Keratinocyte (primary cell): ENCODE data around the gene SPRING1. TPM values are rescaled to one million over a fixed set of nuclear protein-coding genes. Genes with fewer than 3 reads are reported as not detected.

Experiments
- DNase-seq: peaks from one replicate; pipeline ENCODE4 v3.0.0-alpha.2; 2011; ENCODE audit warnings: low read depth, missing footprints, low spot score
- FAIRE-seq: peaks from 2 replicates; lab custom pipeline; 2011; peaks lifted over from hg19 to GRCh38; lab: Jason Lieb, UNC
- H2AFZ ChIP-seq: 2 replicates; pipeline ENCODE4 v1.6.0; 2012; ENCODE audit warnings: low read length, control low read depth, inconsistent platforms; ENCODE audit not compliant: control insufficient read depth
- H3K27ac ChIP-seq: 2 replicates; pipeline ENCODE4 v1.5.1; 2011; ENCODE audit warnings: low read length; ENCODE audit not compliant: control insufficient read depth, insufficient read depth
- H3K27me3 ChIP-seq: 3 replicates; pipeline ENCODE4 v1.6.0; 2011; ENCODE audit warnings: low read length; ENCODE audit not compliant: control insufficient read depth, insufficient read depth; ENCODE audit errors: extremely low read depth
- H3K36me3 ChIP-seq, 2 experiments: 2 replicates in 1 of 2; 3 replicates in 1 of 2; pipeline ENCODE4 v1.5.1; 2011; ENCODE audit warnings: low read length in 2 of 2, mild to moderate bottlenecking in 1 of 2; ENCODE audit not compliant: control insufficient read depth in 2 of 2, insufficient read depth in 2 of 2; ENCODE audit errors: extremely low read depth in 1 of 2
- H3K4me1 ChIP-seq: 3 replicates; pipeline ENCODE4 v1.5.1; 2011; ENCODE audit warnings: low read length; ENCODE audit not compliant: control insufficient read depth, insufficient read depth; ENCODE audit errors: extremely low read depth
- H3K4me2 ChIP-seq: 3 replicates; pipeline ENCODE4 v1.6.0; 2011; ENCODE audit warnings: low read depth, low read length; ENCODE audit not compliant: control insufficient read depth, insufficient read depth; ENCODE audit errors: extremely low read depth
- H3K4me3 ChIP-seq, 3 experiments: fragments of 200-600 bp in 1 of 3; sonication (generic) in 1 of 3; 2 replicates in 2 of 3; 3 replicates in 1 of 3; pipeline ENCODE4 v1.5.1; 2011 to 2016; ENCODE audit warnings: low read length in 3 of 3, mild to moderate bottlenecking in 3 of 3, control low read depth in 2 of 3, inconsistent platforms in 1 of 3, low read depth in 1 of 3, mixed read lengths in 1 of 3, mixed run types in 1 of 3, moderate library complexity in 1 of 3; ENCODE audit not compliant: control insufficient read depth in 2 of 3, insufficient read depth in 2 of 3; ENCODE audit errors: extremely low read depth in 1 of 3
- H3K79me2 ChIP-seq: 2 replicates; pipeline ENCODE4 v1.6.0; 2012; ENCODE audit warnings: low read length; ENCODE audit not compliant: control insufficient read depth, insufficient read depth
- H3K9ac ChIP-seq: 3 replicates; pipeline ENCODE4 v1.6.0; 2011; ENCODE audit warnings: low read length; ENCODE audit not compliant: control insufficient read depth, insufficient read depth; ENCODE audit errors: extremely low read depth
- H3K9me1 ChIP-seq: 3 replicates; pipeline ENCODE4 v1.6.0; 2011; ENCODE audit warnings: low read length; ENCODE audit not compliant: control insufficient read depth, insufficient read depth; ENCODE audit errors: extremely low read depth
- H3K9me3 ChIP-seq: 2 replicates; pipeline ENCODE4 v1.5.1; 2012; ENCODE audit warnings: low read depth, low read length; ENCODE audit not compliant: control insufficient read depth
- H4K20me1 ChIP-seq: 3 replicates; pipeline ENCODE4 v1.6.0; 2011; ENCODE audit warnings: low read length; ENCODE audit not compliant: control insufficient read depth, insufficient read depth; ENCODE audit errors: extremely low read depth
- CTCF ChIP-seq, 3 experiments: IDR thresholded peaks in 1 of 3; conservative IDR thresholded peaks in 1 of 3; optimal IDR thresholded peaks in 1 of 3; 2 replicates in 2 of 3; 3 replicates in 1 of 3; pipeline versions ENCODE3 to v1.5.1; 2011; ENCODE audit warnings: low read length in 3 of 3, mild to moderate bottlenecking in 3 of 3, moderate library complexity in 2 of 3, control low read depth in 1 of 3, inconsistent platforms in 1 of 3; ENCODE audit not compliant: insufficient read depth in 2 of 3; ENCODE audit errors: extremely low read depth in 1 of 3
- EZH2 ChIP-seq: IDR thresholded peaks from one replicate; pipeline ENCODE4 v1.6.1; 2012; ENCODE audit warnings: inconsistent platforms, mild to moderate bottlenecking, low read length, moderate library complexity
- dilution Hi-C: fragments of 300-500 bp; cut with MboI; formaldehyde crosslinking; loops from one replicate; pipeline ENCODE4 v1.7.0; 2020; ENCODE audit warnings: low sequenced_read_pairs; ENCODE audit not compliant: extremely low pct_ligation_motif_present
- polyA plus RNA-seq, 5 experiments: library from polyadenylated mRNA; depleted of rRNA in 3 of 5; stranded (reverse) in 3 of 5; stranded (forward) in 1 of 5; unstranded in 1 of 5; fragments of >200 nt; gene quantifications; 1 replicate in 1 of 5; 2 replicates in 3 of 5; 3 replicates in 1 of 5; pipeline versions ENCODE4 v1.2.1 to v1.2.3, GENCODE V29; 2011 to 2012; ENCODE audit warnings: missing spikeins in 2 of 5, low read depth in 1 of 5, low replicate concordance in 1 of 5

SPRING1 gene
- polyA plus RNA-seq, 1 donor (not counting 4 experiments of a cell fraction or from before 2014, with no cell fraction given) = 17.1 TPM

GRCh38 chr12:116779597-116779996 is 41.7 kb upstream of the SPRING1 start:
- no peak overlapping the region for H3K4me2 ChIP-seq
- H3K9me1 ChIP-seq = no peaks in the 10 kb centered on the region
- no peak for FAIRE-seq
- H2AFZ ChIP-seq = no peak overlapping the region
- TF ChIP-seq CTCF (optimal IDR thresholded peaks at IDR 0.05 in 1 of 3, IDR thresholded peaks at IDR 0.05 in 1 of 3, conservative IDR thresholded peaks at IDR 0.05 in 1 of 3; ENCODE audit: extremely low read depth in 1 of 3, insufficient read depth in 2 of 3, low read length in 3 of 3) (no peak), EZH2 (no peak)
- no peaks in the 10 kb centered on the region for H3K4me1 ChIP-seq
- no peaks in the 10 kb centered on the region for H3K9me3 ChIP-seq
- H3K27me3 ChIP-seq = no peaks in the 10 kb centered on the region
- dilution Hi-C loops = no loop called here
- no peaks in the 10 kb centered on the region for H3K79me2 ChIP-seq
- H3K27ac ChIP-seq = no peak overlapping the region
- no peak overlapping the region for H3K4me3 ChIP-seq
- no peak overlapping the region for H3K9ac ChIP-seq
- DNase-seq = no peak
- H3K36me3 ChIP-seq = no peaks in the 10 kb centered on the region
- no peaks in the 10 kb centered on the region for H4K20me1 ChIP-seq

GRCh38 chr12:116777245-116777644 is 39.4 kb upstream of the SPRING1 start:
- H3K4me1 ChIP-seq = no peaks in the 10 kb centered on the region
- H3K4me2 ChIP-seq = no peak overlapping the region
- DNase-seq = no peak
- H3K9me3 ChIP-seq = no peaks in the 10 kb centered on the region
- H3K4me3 ChIP-seq = no peak overlapping the region
- no peaks in the 10 kb centered on the region for H3K79me2 ChIP-seq
- H2AFZ ChIP-seq = no peak overlapping the region
- no peaks in the 10 kb centered on the region for H3K36me3 ChIP-seq
- no peak overlapping the region for H3K9ac ChIP-seq
- H3K27me3 ChIP-seq = no peaks in the 10 kb centered on the region
- H4K20me1 ChIP-seq = no peaks in the 10 kb centered on the region
- dilution Hi-C loops = no loop called here
- no peak for FAIRE-seq
- H3K27ac ChIP-seq = no peak overlapping the region
- no peaks in the 10 kb centered on the region for H3K9me1 ChIP-seq
- TF ChIP-seq CTCF (optimal IDR thresholded peaks at IDR 0.05 in 1 of 3, IDR thresholded peaks at IDR 0.05 in 1 of 3, conservative IDR thresholded peaks at IDR 0.05 in 1 of 3; ENCODE audit: extremely low read depth in 1 of 3, insufficient read depth in 2 of 3, low read length in 3 of 3) = no peak
- TF ChIP-seq EZH2 = no peak
